A673 (cell line): ENCODE results near the gene XRCC3.

Experiments
- CTCF ChIP-seq: fragments of 300-800, 200-600 bp; sonication (generic); conservative IDR thresholded peaks from 2 replicates; pipeline ENCODE4 v1.5.1; 2017; ENCODE audit warnings: low read depth, mild to moderate bottlenecking, antibody characterized with exemption, low read length, moderate library complexity, mixed read lengths
- EZH2 ChIP-seq: fragments of 200-600 bp; sonication (generic); IDR thresholded peaks from 2 replicates; pipeline ENCODE4 v1.6.1; 2017; ENCODE audit warnings: borderline replicate concordance, low read depth, mild to moderate bottlenecking, mixed read lengths, antibody characterized with exemption, low read length; ENCODE audit not compliant: poor library complexity, severe bottlenecking

- TF ChIP-seq CTCF (no peak), EZH2 (no peak)
These were observed 47.1 kb downstream of the XRCC3 start for GRCh38 chr14:103668117-103668516.
